ENCODE results near the gene NFIL3.

NFIL3 gene

GRCh38 chr9:91362051-91362611, 61.5 kb downstream of the NFIL3 start:
- H3K27ac ChIP-seq, result peak overlapping the region; percentile 92
- TF ChIP-seq CTCF (conservative IDR thresholded peaks at IDR 0.05), result no peak

GRCh38 chr9:91361291-91362050, 62.2 kb downstream of the NFIL3 start, which contains the start of gene AUH:
Gene AUH (minus strand): TSS chr9:91361918. CDS start chr9:91361889, 29 bp downstream.
- peak within 1 kb of the TSS; percentile 92 for H3K27ac ChIP-seq
- TF ChIP-seq CTCF (conservative IDR thresholded peaks at IDR 0.05), result no peak

- TF ChIP-seq CTCF (conservative IDR thresholded peaks at IDR 0.05), result no peak
- H3K27ac ChIP-seq, result peak overlapping the region; percentile 92
Measured at GRCh38 chr9:91360551-91361290, 62.9 kb downstream of the NFIL3 start.

GRCh38 chr9:91359734-91360470, 63.7 kb downstream of the NFIL3 start:
- no peak for TF ChIP-seq CTCF (conservative IDR thresholded peaks at IDR 0.05)
- peak overlapping the region; percentile 92 for H3K27ac ChIP-seq

GRCh38 chr9:91359083-91359482, 64.5 kb downstream of the NFIL3 start:
- H3K27ac ChIP-seq, result no peak overlapping the region
- no peak for TF ChIP-seq CTCF (conservative IDR thresholded peaks at IDR 0.05)
